ENCODE results near the gene RGS4.

DNA sequence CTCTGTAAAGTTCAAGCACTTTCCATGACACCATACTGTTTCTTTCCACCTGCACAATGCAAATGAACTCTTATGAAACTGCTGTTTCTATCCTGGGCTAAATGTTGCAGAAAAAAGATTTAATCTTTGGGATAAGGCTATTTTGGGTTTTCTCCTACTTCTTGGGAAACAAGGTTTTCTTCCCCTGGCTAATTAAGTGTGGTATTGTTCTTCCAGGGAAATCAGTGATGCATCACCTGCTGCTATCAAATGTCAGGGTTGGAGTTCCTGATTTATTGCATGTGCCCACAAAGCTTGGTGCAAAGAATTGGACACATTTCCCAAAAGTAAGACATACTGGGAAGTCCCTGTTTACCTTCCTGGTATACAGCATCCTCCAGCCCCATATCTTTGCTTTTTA, 6.0 kb upstream of the RGS4 start:
- TF ChIP-seq PAX5 (IDR thresholded peaks at IDR 0.05; ENCODE audit: insufficient read depth, low read length, severe bottlenecking) (no peak), POLR2A (IDR thresholded peaks at IDR 0.05; ENCODE audit: low read depth, low read length) (no peak), TAF1 (IDR thresholded peaks at IDR 0.05; ENCODE audit: low read depth, low read length) (no peak)
